ENCODE results near the gene HERC6.
"Not testable (repeated sequence)": the region's sequence is repeated elsewhere in the genome, so short reads cannot be mapped to it uniquely, and the experiment has no call there.

HERC6 gene

GRCh38 chr4:88378691-88379559, at the start of gene HERC6:
HERC6 (plus strand) TSS chr4:88378852; CDS start chr4:88378922, 70 bp downstream.
- Histone ChIP-seq H3K27ac (ENCODE audit: low read length) (peak within 1 kb of the TSS; percentile 65), H3K4me3 (ENCODE audit: low read length) (peak within 1 kb of the TSS; percentile 85), H3K27me3 (ENCODE audit: insufficient read depth, low read length) (peaks cover 19% of the 10 kb centered on the region)

GRCh38 chr4:88333741-88334405, 44.8 kb upstream of the HERC6 start:
- H3K36me3 ChIP-seq (ENCODE audit: insufficient read depth, low read depth, low read length) = no peaks in the 10 kb centered on the region
- 0 out of 2 replicates have a peak, but pooled peaks cover 3% of the 10 kb centered on the region for H3K4me1 ChIP-seq (ENCODE audit: insufficient read depth, low read length)
- no peaks in the 10 kb centered on the region for H3K27me3 ChIP-seq (ENCODE audit: insufficient read depth, low read length)
- H3K9me3 ChIP-seq (ENCODE audit: insufficient read depth, low read depth, low read length) = no peaks in the 10 kb centered on the region
- no peak overlapping the region for H3K4me3 ChIP-seq (ENCODE audit: low read length)
- H3K9ac ChIP-seq (ENCODE audit: low read depth, low read length) = no peak overlapping the region
- H3K27ac ChIP-seq (ENCODE audit: low read length) = no peak overlapping the region

More at GRCh38 chr4:88378691-88379559, at the start of gene HERC6:
- H3K4me1 ChIP-seq (ENCODE audit: insufficient read depth, low read length) = no peaks in the 10 kb centered on the region
- peak within 1 kb of the TSS; percentile 72; the same call in 1 of the 2 replicates for H3K9ac ChIP-seq (ENCODE audit: low read depth, low read length)
- H3K36me3 ChIP-seq (ENCODE audit: insufficient read depth, low read depth, low read length) = no peaks in the 10 kb centered on the region
- no peaks in the 10 kb centered on the region for H3K9me3 ChIP-seq (ENCODE audit: insufficient read depth, low read depth, low read length)

GRCh38 chr4:88335092-88335665, 43.5 kb upstream of the HERC6 start:
- H3K4me1 ChIP-seq (ENCODE audit: insufficient read depth, low read length) = 0 out of 2 replicates have a peak, but pooled peaks cover 3% of the 10 kb centered on the region
- no peaks in the 10 kb centered on the region for H3K27me3 ChIP-seq (ENCODE audit: insufficient read depth, low read length)
- no peaks in the 10 kb centered on the region for H3K9me3 ChIP-seq (ENCODE audit: insufficient read depth, low read depth, low read length)
- no peak overlapping the region for H3K27ac ChIP-seq (ENCODE audit: low read length)
- no peak overlapping the region for H3K4me3 ChIP-seq (ENCODE audit: low read length)
- no peaks in the 10 kb centered on the region for H3K36me3 ChIP-seq (ENCODE audit: insufficient read depth, low read depth, low read length)
- no peak overlapping the region for H3K9ac ChIP-seq (ENCODE audit: low read depth, low read length)

GRCh38 chr4:88341227-88342192, 37.1 kb upstream of the HERC6 start:
- no peak overlapping the region for H3K9ac ChIP-seq (ENCODE audit: low read depth, low read length)
- no peak overlapping the region for H3K4me3 ChIP-seq (ENCODE audit: low read length)
- no peaks in the 10 kb centered on the region for H3K9me3 ChIP-seq (ENCODE audit: insufficient read depth, low read depth, low read length)
- no peaks in the 10 kb centered on the region for H3K27me3 ChIP-seq (ENCODE audit: insufficient read depth, low read length)
- no peaks in the 10 kb centered on the region for H3K4me1 ChIP-seq (ENCODE audit: insufficient read depth, low read length)
- H3K36me3 ChIP-seq (ENCODE audit: insufficient read depth, low read depth, low read length) = no peaks in the 10 kb centered on the region
- H3K27ac ChIP-seq (ENCODE audit: low read length) = no peak overlapping the region

- H3K4me1 ChIP-seq (ENCODE audit: insufficient read depth, low read length); H3K36me3 ChIP-seq (ENCODE audit: insufficient read depth, low read depth, low read length); H3K27ac ChIP-seq (ENCODE audit: low read length); H3K27me3 ChIP-seq (ENCODE audit: insufficient read depth, low read length); H3K4me3 ChIP-seq (ENCODE audit: low read length); H3K9me3 ChIP-seq (ENCODE audit: insufficient read depth, low read depth, low read length); H3K9ac ChIP-seq (ENCODE audit: low read depth, low read length): not testable (repeated sequence)
Observed at GRCh38 chr4:88346902-88347301, 31.8 kb upstream of the HERC6 start.

GRCh38 chr4:88348761-88349160, 29.9 kb upstream of the HERC6 start:
- not testable (repeated sequence) for H3K4me1 ChIP-seq (ENCODE audit: insufficient read depth, low read length); H3K4me3 ChIP-seq (ENCODE audit: low read length); H3K27me3 ChIP-seq (ENCODE audit: insufficient read depth, low read length); H3K9ac ChIP-seq (ENCODE audit: low read depth, low read length); H3K36me3 ChIP-seq (ENCODE audit: insufficient read depth, low read depth, low read length); H3K27ac ChIP-seq (ENCODE audit: low read length)
- H3K9me3 ChIP-seq (ENCODE audit: insufficient read depth, low read depth, low read length) = peaks cover 13% of the 10 kb centered on the region

GRCh38 chr4:88350786-88351185, 27.9 kb upstream of the HERC6 start:
- Histone ChIP-seq H3K27me3 (ENCODE audit: insufficient read depth, low read length) (no peaks in the 10 kb centered on the region), H3K9me3 (ENCODE audit: insufficient read depth, low read depth, low read length) (peaks cover 22% of the 10 kb centered on the region), H3K9ac (ENCODE audit: low read depth, low read length) (no peak overlapping the region), H3K4me1 (ENCODE audit: insufficient read depth, low read length) (no peaks in the 10 kb centered on the region; the same call in 1 of the 2 replicates), H3K27ac (ENCODE audit: low read length) (no peak overlapping the region), H3K36me3 (ENCODE audit: insufficient read depth, low read depth, low read length) (no peaks in the 10 kb centered on the region), H3K4me3 (ENCODE audit: low read length) (no peak overlapping the region)

- Histone ChIP-seq H3K36me3 (ENCODE audit: insufficient read depth, low read depth, low read length) (no peaks in the 10 kb centered on the region), H3K27me3 (ENCODE audit: insufficient read depth, low read length) (no peaks in the 10 kb centered on the region), H3K27ac (ENCODE audit: low read length) (no peak overlapping the region), H3K9me3 (ENCODE audit: insufficient read depth, low read depth, low read length) (peaks cover 22% of the 10 kb centered on the region), H3K4me1 (ENCODE audit: insufficient read depth, low read length) (no peaks in the 10 kb centered on the region; the same call in 1 of the 2 replicates), H3K9ac (ENCODE audit: low read depth, low read length) (no peak overlapping the region), H3K4me3 (ENCODE audit: low read length) (no peak overlapping the region)
Observed at GRCh38 chr4:88352062-88352740, 26.5 kb upstream of the HERC6 start.

- Histone ChIP-seq H3K4me1 (ENCODE audit: insufficient read depth, low read length) (no peaks in the 10 kb centered on the region; the same call in 1 of the 2 replicates), H3K9ac (ENCODE audit: low read depth, low read length) (no peak overlapping the region), H3K36me3 (ENCODE audit: insufficient read depth, low read depth, low read length) (no peaks in the 10 kb centered on the region), H3K9me3 (ENCODE audit: insufficient read depth, low read depth, low read length) (peaks cover 22% of the 10 kb centered on the region), H3K27me3 (ENCODE audit: insufficient read depth, low read length) (no peaks in the 10 kb centered on the region), H3K27ac (ENCODE audit: low read length) (no peak overlapping the region), H3K4me3 (ENCODE audit: low read length) (no peak overlapping the region)
Observed at GRCh38 chr4:88353324-88353723, 25.3 kb upstream of the HERC6 start.

GRCh38 chr4:88356771-88357170, 21.9 kb upstream of the HERC6 start:
- Histone ChIP-seq H3K4me3 (ENCODE audit: low read length) (no peak overlapping the region), H3K9ac (ENCODE audit: low read depth, low read length) (no peak overlapping the region), H3K27ac (ENCODE audit: low read length) (no peak overlapping the region), H3K27me3 (ENCODE audit: insufficient read depth, low read length) (no peaks in the 10 kb centered on the region), H3K36me3 (ENCODE audit: insufficient read depth, low read depth, low read length) (no peaks in the 10 kb centered on the region), H3K4me1 (ENCODE audit: insufficient read depth, low read length) (peaks cover under 1% of the 10 kb centered on the region), H3K9me3 (ENCODE audit: insufficient read depth, low read depth, low read length) (peaks cover 21% of the 10 kb centered on the region)

All from iPS-20b (cell line).